GM12801 (cell line): Measurements from ENCODE around the gene ZFAND2A.

Experiments used
- TF ChIP-seq, protein P1 (sequence below): IDR thresholded peaks from one replicate; pipeline ENCODE4 v1.5.1; 2011; ENCODE audit warnings: control low read depth; ENCODE audit not compliant: insufficient read length; ENCODE audit errors: extremely low read depth

The ZFAND2A gene

DNA sequence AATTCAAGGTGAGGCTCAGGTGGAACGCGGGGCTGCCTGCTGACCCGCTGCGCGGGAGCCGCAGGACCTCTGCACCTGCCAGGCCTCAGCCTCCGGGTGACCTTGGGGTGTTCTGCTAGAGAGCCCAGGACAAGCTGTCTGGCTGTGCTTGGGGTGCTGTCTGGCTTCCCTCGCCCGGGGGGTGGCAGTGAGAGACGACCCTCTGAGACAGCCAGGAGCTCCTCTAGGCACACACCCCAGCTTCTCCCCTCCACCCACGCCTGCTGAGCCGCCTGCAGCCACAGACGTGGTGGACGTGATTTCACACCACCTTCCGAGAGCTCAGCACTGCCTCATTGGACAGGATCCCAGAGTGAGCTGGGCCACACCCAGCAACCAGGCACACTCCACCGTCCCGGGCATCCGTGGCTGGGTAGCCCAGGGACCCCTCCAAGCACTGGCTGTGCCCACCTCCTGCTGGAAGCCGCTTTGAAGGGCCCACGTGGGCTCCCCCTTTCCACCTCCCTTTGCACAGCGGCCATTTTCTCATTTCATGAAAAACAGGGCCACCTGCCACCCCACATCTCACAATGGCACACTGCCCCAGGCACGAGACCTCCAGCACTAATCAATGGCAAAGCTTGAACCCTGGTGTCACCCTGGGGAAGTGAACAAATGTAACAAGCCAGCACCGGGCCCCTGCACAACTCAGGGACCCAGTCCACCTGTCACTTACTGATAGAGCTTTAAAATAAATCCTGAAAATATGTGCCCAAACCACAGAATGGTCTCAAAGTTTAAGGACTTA is 35.0 kb downstream of the ZFAND2A start:
- TF ChIP-seq, protein P1, sequence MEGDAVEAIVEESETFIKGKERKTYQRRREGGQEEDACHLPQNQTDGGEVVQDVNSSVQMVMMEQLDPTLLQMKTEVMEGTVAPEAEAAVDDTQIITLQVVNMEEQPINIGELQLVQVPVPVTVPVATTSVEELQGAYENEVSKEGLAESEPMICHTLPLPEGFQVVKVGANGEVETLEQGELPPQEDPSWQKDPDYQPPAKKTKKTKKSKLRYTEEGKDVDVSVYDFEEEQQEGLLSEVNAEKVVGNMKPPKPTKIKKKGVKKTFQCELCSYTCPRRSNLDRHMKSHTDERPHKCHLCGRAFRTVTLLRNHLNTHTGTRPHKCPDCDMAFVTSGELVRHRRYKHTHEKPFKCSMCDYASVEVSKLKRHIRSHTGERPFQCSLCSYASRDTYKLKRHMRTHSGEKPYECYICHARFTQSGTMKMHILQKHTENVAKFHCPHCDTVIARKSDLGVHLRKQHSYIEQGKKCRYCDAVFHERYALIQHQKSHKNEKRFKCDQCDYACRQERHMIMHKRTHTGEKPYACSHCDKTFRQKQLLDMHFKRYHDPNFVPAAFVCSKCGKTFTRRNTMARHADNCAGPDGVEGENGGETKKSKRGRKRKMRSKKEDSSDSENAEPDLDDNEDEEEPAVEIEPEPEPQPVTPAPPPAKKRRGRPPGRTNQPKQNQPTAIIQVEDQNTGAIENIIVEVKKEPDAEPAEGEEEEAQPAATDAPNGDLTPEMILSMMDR = no peak

DNA sequence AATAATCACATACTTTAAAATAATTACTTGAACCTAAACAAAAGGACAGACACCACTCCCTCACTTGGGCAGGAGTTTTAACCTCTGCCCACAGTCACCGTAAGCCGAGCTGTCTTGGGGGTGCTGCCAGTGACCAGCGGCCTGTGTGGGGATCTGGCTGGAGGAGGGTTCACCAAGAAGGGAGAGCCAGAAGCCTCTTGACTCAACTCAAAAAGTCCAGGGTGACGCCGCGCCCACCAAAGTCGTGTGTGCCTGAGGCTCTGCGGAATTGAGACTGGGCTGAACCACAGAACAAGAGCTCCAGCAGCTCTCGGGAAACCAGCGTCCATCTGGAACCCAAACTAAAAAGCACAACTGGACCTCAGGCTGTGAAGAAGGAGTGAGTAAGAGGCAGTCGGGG is 35.8 kb downstream of the ZFAND2A start:
- TF ChIP-seq, protein P1 = no peak

GRCh38 chr7:1123715-1124114 is 36.3 kb downstream of the ZFAND2A start:
- TF ChIP-seq, protein P1 = no peak

- TF ChIP-seq, protein P1 = no peak
These were observed 37.0 kb downstream of the ZFAND2A start for GRCh38 chr7:1122832-1123501.

DNA sequence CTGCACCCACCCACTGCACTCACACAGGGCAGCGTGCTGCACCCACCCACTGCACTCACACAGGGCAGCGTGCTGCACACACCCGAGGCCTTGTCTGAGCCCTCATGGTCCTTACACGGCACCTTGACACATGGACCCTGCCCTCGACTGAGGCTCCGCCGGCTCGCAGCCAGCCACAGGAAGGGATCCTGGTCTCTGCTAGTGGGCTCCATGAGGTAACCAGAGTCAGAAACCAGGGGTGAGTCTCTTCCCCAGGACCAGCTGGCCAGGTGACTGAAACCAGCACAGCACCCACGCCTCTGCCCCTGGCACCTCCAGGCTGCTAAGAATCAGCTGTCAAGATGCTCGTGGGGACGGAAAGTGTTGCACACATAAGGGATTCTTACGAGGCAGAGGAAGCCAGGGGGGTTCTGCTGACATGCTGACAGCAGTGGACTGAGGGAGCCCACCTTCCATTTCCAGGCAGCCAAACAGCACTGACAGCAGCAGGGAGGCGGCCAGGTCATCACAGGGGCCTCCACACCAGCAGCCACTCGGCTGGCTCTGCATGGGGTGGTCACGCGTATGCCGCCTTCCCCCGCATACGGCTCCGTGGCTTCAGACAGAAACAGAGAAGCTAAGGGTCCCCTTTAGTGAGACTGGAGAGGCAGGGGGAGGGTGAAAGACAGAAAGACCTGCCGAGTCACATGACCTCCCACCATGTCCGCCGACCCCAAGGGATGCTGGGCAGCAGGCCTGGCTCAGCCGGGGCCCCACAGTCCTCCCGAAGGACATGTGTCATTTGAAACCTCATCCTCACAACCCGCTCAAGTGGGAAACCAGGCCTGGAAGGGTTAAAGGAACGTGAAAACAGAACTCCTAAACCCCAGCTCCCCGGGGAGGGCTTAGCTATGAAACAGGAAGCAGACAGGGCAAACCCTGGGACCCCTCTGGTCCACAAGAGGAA is 37.8 kb downstream of the ZFAND2A start:
- TF ChIP-seq, protein P1 = no peak

DNA sequence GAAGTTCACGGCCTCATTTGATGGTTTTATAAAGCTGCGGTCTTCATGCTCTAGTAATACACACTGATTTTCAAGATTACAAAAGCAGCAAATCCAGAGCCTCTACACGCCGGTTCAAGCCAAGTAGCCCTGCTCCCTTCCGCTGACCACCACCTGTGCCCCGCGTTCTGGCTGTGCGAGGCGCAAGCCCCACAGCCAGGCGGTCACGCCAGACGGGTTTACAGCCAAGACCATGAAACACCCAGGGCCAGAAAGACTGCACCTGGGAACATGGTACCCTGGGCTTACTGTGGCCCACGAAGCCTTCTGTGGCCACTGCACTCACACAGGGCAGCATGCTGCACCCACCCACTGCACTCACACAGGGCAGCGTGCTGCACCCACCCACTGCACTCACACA is 38.5 kb downstream of the ZFAND2A start:
- TF ChIP-seq, protein P1 = no peak

- TF ChIP-seq, protein P1 = no peak
These were observed 39.2 kb downstream of the ZFAND2A start for GRCh38 chr7:1120791-1121190.
